ENCODE results near the gene TAF5. TPM values are rescaled to one million over a fixed set of nuclear protein-coding genes. Genes with fewer than 3 reads are reported as not detected.
"Not testable (repeated sequence)": the region's sequence is repeated elsewhere in the genome, so short reads cannot be mapped to it uniquely, and the experiment has no call there.

The TAF5 gene
- total RNA-seq, 1 donor: 5.6 TPM

GRCh38 chr10:103350517-103351260 lies 17.1 kb upstream of the TAF5 start, which contains the start of gene PCGF6:
Gene PCGF6 (minus strand): TSS chr10:103351140. CDS start chr10:103351066, 74 bp downstream.
- peak within 1 kb of the TSS; percentile 76 for H3K4me3 ChIP-seq (ENCODE audit: low read depth, low read length)
- peak; percentile 10 for TF ChIP-seq CTCF (IDR thresholded peaks at IDR 0.05; ENCODE audit: insufficient read depth, low read depth, low read length)
- DNase-seq (ENCODE audit: low read depth): peak; percentile 77

- no peak for TF ChIP-seq CTCF (IDR thresholded peaks at IDR 0.05; ENCODE audit: insufficient read depth, low read depth, low read length)
- no peak overlapping the region for H3K4me3 ChIP-seq (ENCODE audit: low read depth, low read length)
- no peak for DNase-seq (ENCODE audit: low read depth)
Measured at GRCh38 chr10:103353281-103353680, 14.5 kb upstream of the TAF5 start.

- DNase-seq (ENCODE audit: low read depth); H3K4me3 ChIP-seq (ENCODE audit: low read depth, low read length): not testable (repeated sequence)
Measured at GRCh38 chr10:103354567-103354966, 13.2 kb upstream of the TAF5 start.

GRCh38 chr10:103355906-103356599 lies 11.7 kb upstream of the TAF5 start:
- TF ChIP-seq CTCF (IDR thresholded peaks at IDR 0.05; ENCODE audit: insufficient read depth, low read depth, low read length): no peak
- DNase-seq (ENCODE audit: low read depth): no peak
- H3K4me3 ChIP-seq (ENCODE audit: low read depth, low read length): no peak overlapping the region

- not testable (repeated sequence) for H3K4me3 ChIP-seq (ENCODE audit: low read depth, low read length); DNase-seq (ENCODE audit: low read depth)
Measured at GRCh38 chr10:103359493-103359892, 8.3 kb upstream of the TAF5 start.

GRCh38 chr10:103360791-103361190 lies 7.0 kb upstream of the TAF5 start:
- not testable (repeated sequence) for H3K4me3 ChIP-seq (ENCODE audit: low read depth, low read length); DNase-seq (ENCODE audit: low read depth)

GRCh38 chr10:103367379-103367781 lies 396 bp upstream of the TAF5 start:
- TF ChIP-seq CTCF (IDR thresholded peaks at IDR 0.05; ENCODE audit: insufficient read depth, low read depth, low read length): no peak
- no peak for DNase-seq (ENCODE audit: low read depth)
- peak overlapping the region; percentile 77 for H3K4me3 ChIP-seq (ENCODE audit: low read depth, low read length)

GRCh38 chr10:103373544-103373943 lies 5.8 kb downstream of the TAF5 start:
- no peak for TF ChIP-seq CTCF (IDR thresholded peaks at IDR 0.05; ENCODE audit: insufficient read depth, low read depth, low read length)
- no peak overlapping the region for H3K4me3 ChIP-seq (ENCODE audit: low read depth, low read length)
- no peak for DNase-seq (ENCODE audit: low read depth)
